ENCODE results near the gene SPATA4.

The SPATA4 gene

GRCh38 chr4:176139518-176139917 lies 55.9 kb downstream of the SPATA4 start:
- no peaks in the 10 kb centered on the region for H3K9me3 ChIP-seq (ENCODE audit: low read length)
- no peak overlapping the region for H3K4me3 ChIP-seq (ENCODE audit: low read depth, low read length, poor library complexity, severe bottlenecking)
- no peak overlapping the region for H3K27ac ChIP-seq (ENCODE audit: low read depth, low read length, poor library complexity, severe bottlenecking)
- H4K20me1 ChIP-seq (ENCODE audit: insufficient read depth, low read length): no peaks in the 10 kb centered on the region
- H3K79me2 ChIP-seq (ENCODE audit: insufficient read depth, low read length): no peaks in the 10 kb centered on the region
- H3F3A ChIP-seq (ENCODE audit: insufficient read depth, low read length): no peaks in the 10 kb centered on the region
- H3K36me3 ChIP-seq (ENCODE audit: insufficient read depth, low read length): no peaks in the 10 kb centered on the region
- H2AFZ ChIP-seq (ENCODE audit: low read length): no peak overlapping the region
- H3K4me1 ChIP-seq (ENCODE audit: insufficient read depth, low read length, severe bottlenecking): no peaks in the 10 kb centered on the region
- H3K27me3 ChIP-seq (ENCODE audit: insufficient read depth, low read length): no peaks in the 10 kb centered on the region
- no peak overlapping the region for H3K4me2 ChIP-seq (ENCODE audit: low read length)
- no peak overlapping the region for H3K9ac ChIP-seq (ENCODE audit: low read length)
- TF ChIP-seq EZH2 (IDR thresholded peaks at IDR 0.05; ENCODE audit: borderline replicate concordance, low read length): no peak
- TF ChIP-seq, protein P1, sequence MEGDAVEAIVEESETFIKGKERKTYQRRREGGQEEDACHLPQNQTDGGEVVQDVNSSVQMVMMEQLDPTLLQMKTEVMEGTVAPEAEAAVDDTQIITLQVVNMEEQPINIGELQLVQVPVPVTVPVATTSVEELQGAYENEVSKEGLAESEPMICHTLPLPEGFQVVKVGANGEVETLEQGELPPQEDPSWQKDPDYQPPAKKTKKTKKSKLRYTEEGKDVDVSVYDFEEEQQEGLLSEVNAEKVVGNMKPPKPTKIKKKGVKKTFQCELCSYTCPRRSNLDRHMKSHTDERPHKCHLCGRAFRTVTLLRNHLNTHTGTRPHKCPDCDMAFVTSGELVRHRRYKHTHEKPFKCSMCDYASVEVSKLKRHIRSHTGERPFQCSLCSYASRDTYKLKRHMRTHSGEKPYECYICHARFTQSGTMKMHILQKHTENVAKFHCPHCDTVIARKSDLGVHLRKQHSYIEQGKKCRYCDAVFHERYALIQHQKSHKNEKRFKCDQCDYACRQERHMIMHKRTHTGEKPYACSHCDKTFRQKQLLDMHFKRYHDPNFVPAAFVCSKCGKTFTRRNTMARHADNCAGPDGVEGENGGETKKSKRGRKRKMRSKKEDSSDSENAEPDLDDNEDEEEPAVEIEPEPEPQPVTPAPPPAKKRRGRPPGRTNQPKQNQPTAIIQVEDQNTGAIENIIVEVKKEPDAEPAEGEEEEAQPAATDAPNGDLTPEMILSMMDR (IDR thresholded peaks at IDR 0.05; ENCODE audit: low read length): no peak
- H3K9me2 ChIP-seq (ENCODE audit: low read depth, low read length): no peaks in the 10 kb centered on the region

DNA sequence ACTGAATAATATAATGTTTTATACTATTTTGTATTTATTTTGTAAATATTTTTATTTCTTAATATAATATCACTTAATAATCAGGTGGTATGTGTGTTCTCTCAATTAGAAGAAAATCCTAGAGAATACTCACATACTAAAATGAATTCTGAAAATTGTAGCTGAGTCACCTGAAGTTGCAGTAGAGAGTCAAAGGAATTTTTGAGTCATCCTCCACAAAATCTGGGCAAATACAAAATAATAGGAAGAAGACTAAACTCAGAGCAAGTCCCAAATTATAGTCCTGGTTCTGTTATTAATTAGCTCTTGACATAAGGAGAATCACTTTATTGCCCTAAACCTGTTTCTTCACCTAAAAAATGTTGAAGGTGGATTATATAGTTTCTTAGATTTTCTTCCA lies 57.8 kb downstream of the SPATA4 start:
- Histone ChIP-seq H3K4me3 (ENCODE audit: low read depth, low read length, poor library complexity, severe bottlenecking) (no peak overlapping the region), H2AFZ (ENCODE audit: low read length) (no peak overlapping the region), H3K9me2 (ENCODE audit: low read depth, low read length) (no peaks in the 10 kb centered on the region), H3F3A (ENCODE audit: insufficient read depth, low read length) (no peaks in the 10 kb centered on the region), H3K79me2 (ENCODE audit: insufficient read depth, low read length) (no peaks in the 10 kb centered on the region), H3K4me2 (ENCODE audit: low read length) (no peak overlapping the region), H3K4me1 (ENCODE audit: insufficient read depth, low read length, severe bottlenecking) (no peaks in the 10 kb centered on the region), H3K36me3 (ENCODE audit: insufficient read depth, low read length) (no peaks in the 10 kb centered on the region), H3K27me3 (ENCODE audit: insufficient read depth, low read length) (no peaks in the 10 kb centered on the region), H3K27ac (ENCODE audit: low read depth, low read length, poor library complexity, severe bottlenecking) (no peak overlapping the region), H3K9ac (ENCODE audit: low read length) (no peak overlapping the region), H3K9me3 (ENCODE audit: low read length) (no peaks in the 10 kb centered on the region), H4K20me1 (ENCODE audit: insufficient read depth, low read length) (no peaks in the 10 kb centered on the region)
- TF ChIP-seq, protein P1 (IDR thresholded peaks at IDR 0.05; ENCODE audit: low read length): no peak
- no peak for TF ChIP-seq EZH2 (IDR thresholded peaks at IDR 0.05; ENCODE audit: borderline replicate concordance, low read length)

GRCh38 chr4:176134670-176135069 lies 60.7 kb downstream of the SPATA4 start:
- Histone ChIP-seq H3K9me2 (ENCODE audit: low read depth, low read length) (no peaks in the 10 kb centered on the region), H4K20me1 (ENCODE audit: insufficient read depth, low read length) (no peaks in the 10 kb centered on the region), H3K4me2 (ENCODE audit: low read length) (no peak overlapping the region), H3K27me3 (ENCODE audit: insufficient read depth, low read length) (no peaks in the 10 kb centered on the region), H3K79me2 (ENCODE audit: insufficient read depth, low read length) (no peaks in the 10 kb centered on the region), H2AFZ (ENCODE audit: low read length) (no peak overlapping the region), H3K9me3 (ENCODE audit: low read length) (no peaks in the 10 kb centered on the region), H3F3A (ENCODE audit: insufficient read depth, low read length) (no peaks in the 10 kb centered on the region), H3K27ac (ENCODE audit: low read depth, low read length, poor library complexity, severe bottlenecking) (no peak overlapping the region), H3K9ac (ENCODE audit: low read length) (no peak overlapping the region), H3K36me3 (ENCODE audit: insufficient read depth, low read length) (no peaks in the 10 kb centered on the region), H3K4me3 (ENCODE audit: low read depth, low read length, poor library complexity, severe bottlenecking) (no peak overlapping the region), H3K4me1 (ENCODE audit: insufficient read depth, low read length, severe bottlenecking) (no peaks in the 10 kb centered on the region)
- TF ChIP-seq EZH2 (IDR thresholded peaks at IDR 0.05; ENCODE audit: borderline replicate concordance, low read length): no peak
- TF ChIP-seq, protein P1 (IDR thresholded peaks at IDR 0.05; ENCODE audit: low read length): no peak

All from OCI-LY1 (cell line).